ENCODE measurements around the gene TUBB4B. TPM values are rescaled to one million over a fixed set of nuclear protein-coding genes. Genes with fewer than 3 reads are reported as not detected.

TUBB4B gene
- total RNA-seq, 2 experiments from 2014 or later, result 417 to 443 TPM

DNA sequence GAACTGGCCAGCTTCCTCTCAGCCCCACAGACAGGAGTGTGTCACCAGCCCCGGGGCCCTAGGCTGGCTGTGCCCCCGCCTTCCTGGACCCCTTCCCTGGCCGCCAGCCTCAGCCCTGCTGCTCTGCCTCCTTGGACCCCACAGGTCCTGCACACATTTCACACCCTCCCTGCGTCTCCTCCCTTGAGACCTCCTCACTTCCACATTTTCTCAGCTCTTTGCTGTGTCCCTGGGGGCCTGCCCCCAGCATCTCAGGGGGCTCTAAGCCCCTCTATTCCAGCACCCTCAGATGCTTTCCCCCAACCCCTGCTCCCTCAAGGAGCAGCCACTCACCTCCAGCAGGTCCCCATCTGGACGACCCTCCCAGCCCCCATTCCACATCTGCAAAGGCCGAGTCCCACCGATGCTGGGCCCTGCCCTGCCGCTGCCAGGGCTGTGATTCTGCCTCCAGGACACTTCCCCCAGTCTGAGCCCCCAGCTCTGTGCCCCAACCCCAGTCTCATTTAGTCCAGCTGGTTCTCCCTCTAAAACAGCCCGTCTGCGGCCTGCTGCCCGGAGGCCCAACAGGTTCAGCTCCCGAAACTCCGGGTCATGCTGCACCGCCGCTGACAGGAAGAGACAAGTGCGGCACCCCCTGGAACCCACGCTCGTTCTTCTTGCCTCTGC is 6.2 kb upstream of the TUBB4B start:
- intact Hi-C loops (cut with micrococcal nuclease; ENCODE audit: unreplicated experiment), result no loop called here
- peaks cover 49% of the 10 kb centered on the region for H3K4me1 ChIP-seq (ENCODE audit: insufficient read depth, low read length, poor library complexity, severe bottlenecking)
- H3K4me3 ChIP-seq (ENCODE audit: low read depth, low read length, poor library complexity, severe bottlenecking), result no peak overlapping the region
- no peak for TF ChIP-seq EZH2phosphoT487 (IDR thresholded peaks at IDR 0.05; ENCODE audit: borderline replicate concordance, low read depth, low read length)
- TF ChIP-seq CTCF (conservative IDR thresholded peaks at IDR 0.05; ENCODE audit: low read length), result no peak
- CTCF ChIA-PET (ENCODE audit: unreplicated experiment), result interaction anchor here (0.6 kb wide), 1 partner anchor 287 kb away, joined by 3 read pairs; no protein-coding TSS in a partner anchor
- no peak overlapping the region for H3K27ac ChIP-seq (ENCODE audit: low read depth, low read length, poor library complexity, severe bottlenecking)
- H3K79me2 ChIP-seq (ENCODE audit: insufficient read depth, low read depth, low read length), result peaks cover 16% of the 10 kb centered on the region; the same call in 1 of the 2 replicates
- H3K9me3 ChIP-seq (ENCODE audit: low read length), result no peaks in the 10 kb centered on the region
- POLR2A ChIA-PET, result no interaction called here
- no peak overlapping the region for H2AFZ ChIP-seq (ENCODE audit: low read length)
- no TSS peak for BruUV-seq (replicated peaks)
- H3K4me2 ChIP-seq (ENCODE audit: low read length), result peak overlapping the region; percentile 75
- no peaks in the 10 kb centered on the region; the same call in 1 of the 2 replicates for H3K36me3 ChIP-seq (ENCODE audit: insufficient read depth, low read length)
- no peak for DNase-seq (ENCODE audit: low spot score)
- no peaks in the 10 kb centered on the region for H3K9me2 ChIP-seq (ENCODE audit: insufficient read depth, low read length)
- H4K20me1 ChIP-seq (ENCODE audit: insufficient read depth, low read length), result no peaks in the 10 kb centered on the region

DNA sequence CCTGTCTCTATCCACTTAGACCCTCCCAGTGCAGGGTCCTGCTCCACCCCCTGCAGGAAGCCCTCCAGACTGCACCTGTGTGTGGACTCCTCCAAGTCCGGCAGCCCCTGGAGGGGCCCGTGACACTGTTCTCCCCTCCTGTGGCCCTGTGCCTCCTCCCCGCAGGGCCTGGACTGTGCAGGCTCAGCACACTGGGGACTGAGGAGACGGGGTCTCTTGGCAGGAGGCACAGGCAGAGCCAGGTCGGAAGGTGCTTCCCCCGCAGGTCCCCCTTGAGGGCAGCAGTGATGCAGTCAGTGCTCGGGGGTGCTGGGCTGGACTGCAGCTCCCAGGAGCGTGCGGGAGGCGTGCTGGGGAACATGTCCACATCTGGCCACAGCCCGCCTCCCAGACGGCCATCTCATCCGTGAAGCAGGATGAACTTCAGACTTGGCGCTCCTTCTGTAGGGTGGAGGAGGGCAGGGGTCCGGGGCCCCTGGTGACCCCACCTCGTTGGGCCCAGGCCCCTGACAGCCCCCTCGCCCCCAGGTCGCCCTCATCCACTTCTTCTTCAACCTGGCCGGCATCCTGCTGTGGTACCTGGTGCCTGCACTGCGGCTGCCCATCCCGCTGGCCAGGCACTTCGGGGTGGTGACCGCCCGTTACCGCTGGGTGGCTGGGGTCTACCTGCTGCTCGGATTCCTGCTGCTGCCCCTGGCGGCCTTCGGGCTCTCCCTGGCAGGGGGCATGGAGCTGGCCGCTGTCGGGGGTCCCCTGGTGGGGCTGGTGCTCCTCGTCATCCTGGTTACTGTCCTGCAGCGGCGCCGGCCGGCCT is 5.5 kb upstream of the TUBB4B start:
- Histone ChIP-seq H3K27ac (ENCODE audit: low read depth, low read length, poor library complexity, severe bottlenecking) (no peak overlapping the region), H3K4me2 (ENCODE audit: low read length) (peak overlapping the region; percentile 75), H3K36me3 (ENCODE audit: insufficient read depth, low read length) (no peaks in the 10 kb centered on the region; the same call in 1 of the 2 replicates), H3K9me2 (ENCODE audit: insufficient read depth, low read length) (no peaks in the 10 kb centered on the region), H3K79me2 (ENCODE audit: insufficient read depth, low read depth, low read length) (peaks cover 17% of the 10 kb centered on the region; the same call in 1 of the 2 replicates), H2AFZ (ENCODE audit: low read length) (no peak overlapping the region), H3K4me3 (ENCODE audit: low read depth, low read length, poor library complexity, severe bottlenecking) (no peak overlapping the region), H4K20me1 (ENCODE audit: insufficient read depth, low read length) (no peaks in the 10 kb centered on the region), H3K4me1 (ENCODE audit: insufficient read depth, low read length, poor library complexity, severe bottlenecking) (peaks cover 49% of the 10 kb centered on the region), H3K9me3 (ENCODE audit: low read length) (no peaks in the 10 kb centered on the region)
- ChIA-PET POLR2A (no interaction called here), CTCF (ENCODE audit: unreplicated experiment) (interaction anchor here (0.6 to 1.2 kb wide), 4 partner anchors 59 to 288 kb away, joined by 3 to 6 read pairs (median 3); no protein-coding TSS in a partner anchor)
- DNase-seq (ENCODE audit: low spot score), result no peak
- BruUV-seq (replicated peaks), result no TSS peak
- intact Hi-C loops (cut with micrococcal nuclease; ENCODE audit: unreplicated experiment), result loop anchor here (2.0 kb wide), 2 partner anchors 33 to 167 kb away; no protein-coding TSS in a partner anchor
- peak; percentile 36 for TF ChIP-seq CTCF (conservative IDR thresholded peaks at IDR 0.05; ENCODE audit: low read length)
- TF ChIP-seq EZH2phosphoT487 (IDR thresholded peaks at IDR 0.05; ENCODE audit: borderline replicate concordance, low read depth, low read length), result no peak

All from OCI-LY7 (cell line).